Measurements from ENCODE around the gene CNN2. TPM values are rescaled to one million over a fixed set of nuclear protein-coding genes. Genes with fewer than 3 reads are reported as not detected.
A peak's percentile ranks its signal among the peaks of the same experiment; 100 is the strongest.

Gene CNN2
- total RNA-seq, 1 donor from 2014 or later: 223 TPM

DNA sequence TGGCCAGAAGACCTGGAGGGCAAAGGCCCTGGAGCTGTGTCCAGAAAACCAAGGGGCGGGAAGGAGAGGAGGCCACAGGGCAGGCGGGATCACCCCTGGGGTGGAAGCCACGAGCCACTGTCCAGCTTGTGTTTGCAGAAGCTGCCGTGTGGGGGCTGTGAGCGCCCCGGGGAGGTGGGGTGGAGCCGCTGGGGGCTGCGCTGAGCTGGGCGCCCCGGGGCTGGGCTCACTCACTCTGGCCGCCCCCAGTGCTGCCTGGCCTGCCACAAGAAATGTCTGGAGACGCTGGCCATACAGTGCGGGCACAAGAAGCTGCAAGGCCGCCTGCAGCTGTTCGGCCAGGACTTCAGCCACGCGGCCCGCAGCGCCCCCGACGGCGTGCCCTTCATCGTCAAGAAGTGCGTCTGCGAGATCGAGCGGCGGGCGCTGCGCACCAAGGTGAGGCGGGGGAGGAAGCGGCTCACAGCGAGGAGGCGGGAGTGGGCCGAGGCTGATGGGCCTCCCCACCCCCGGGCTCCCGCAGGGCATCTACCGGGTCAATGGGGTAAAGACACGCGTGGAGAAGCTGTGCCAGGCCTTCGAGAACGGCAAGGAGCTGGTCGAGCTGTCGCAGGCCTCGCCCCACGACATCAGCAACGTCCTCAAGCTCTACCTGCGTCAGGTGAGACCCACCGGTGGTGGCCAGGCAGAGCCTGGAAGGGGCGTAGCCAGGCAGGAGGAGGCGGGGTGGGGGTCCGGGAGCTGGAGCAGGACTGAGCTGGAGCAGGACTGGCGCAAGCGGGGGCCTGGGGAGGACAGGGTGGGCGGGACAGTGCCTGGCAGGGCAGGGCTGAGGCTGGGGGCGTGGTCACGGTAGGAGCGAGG lies 55.1 kb downstream of the CNN2 start:
- no peak for DNase-seq (ENCODE audit: low spot score)

GRCh38 chr19:1082165-1082927 lies 55.9 kb downstream of the CNN2 start:
- peak; percentile 88 for DNase-seq (ENCODE audit: low spot score)

- DNase-seq (ENCODE audit: low spot score): no peak
These were observed 56.8 kb downstream of the CNN2 start for GRCh38 chr19:1082928-1083816.

- no peak for DNase-seq (ENCODE audit: low spot score)
These were observed 57.8 kb downstream of the CNN2 start for GRCh38 chr19:1084024-1084868.

GRCh38 chr19:1085053-1085658 lies 58.7 kb downstream of the CNN2 start:
- DNase-seq (ENCODE audit: low spot score): no peak

GRCh38 chr19:1085676-1086442 lies 59.5 kb downstream of the CNN2 start:
- DNase-seq (ENCODE audit: low spot score): no peak

- DNase-seq (ENCODE audit: low spot score): no peak
These were observed 60.2 kb downstream of the CNN2 start for GRCh38 chr19:1086613-1087012.

- DNase-seq (ENCODE audit: low spot score): no peak
These were observed 61.5 kb downstream of the CNN2 start for GRCh38 chr19:1087813-1088415.

DNA sequence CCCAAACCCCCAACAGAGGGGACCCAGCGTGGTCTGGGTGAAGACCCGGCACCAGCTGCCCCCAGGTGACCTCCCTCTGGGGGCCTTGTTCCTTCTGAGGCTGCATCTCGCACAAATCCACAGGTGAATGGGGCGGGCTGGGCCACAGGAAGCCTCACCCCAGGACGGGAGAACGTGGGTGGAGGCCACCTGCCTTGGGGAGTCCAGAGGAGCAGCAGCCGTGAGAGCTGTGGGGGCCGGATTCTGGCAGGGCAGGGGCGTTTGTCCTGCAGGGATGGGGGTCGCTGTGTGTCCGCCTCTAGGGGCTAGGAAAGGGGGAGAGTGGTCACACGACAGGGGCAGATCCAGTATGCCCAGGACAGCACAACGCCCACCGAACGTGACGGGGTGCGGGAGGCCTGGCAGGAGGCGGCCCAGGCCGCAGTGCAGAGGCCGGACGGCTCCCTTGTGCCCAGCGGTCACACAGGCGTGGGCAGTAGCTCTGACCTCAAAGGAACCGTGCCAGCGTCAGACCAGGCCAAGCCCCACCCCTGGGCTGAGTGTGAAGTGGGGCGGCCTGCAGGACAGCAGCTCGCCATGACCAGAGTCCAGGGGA lies 62.1 kb downstream of the CNN2 start:
- no peak for DNase-seq (ENCODE audit: low spot score)

Other genes starting within 250 kb of the CNN2 start
- gene PTBP1, start 229.2 kb upstream of the CNN2 start, total RNA-seq: 374 TPM
- gene PLPPR3, start 204.7 kb upstream of the CNN2 start, total RNA-seq: not detected
- gene AZU1, start 198.8 kb upstream of the CNN2 start, total RNA-seq: not detected
- gene PRTN3, start 185.6 kb upstream of the CNN2 start, total RNA-seq: not detected
- 0.81 TPM for gene ELANE, start 174.3 kb upstream of the CNN2 start, total RNA-seq
- gene CFD, start 166.9 kb upstream of the CNN2 start, total RNA-seq: 139 TPM
- 63.7 TPM for gene MED16, start 133.4 kb upstream of the CNN2 start, total RNA-seq
- gene RNU6-9, start 133.1 kb upstream of the CNN2 start, total RNA-seq: not detected
- gene R3HDM4, start 113.4 kb upstream of the CNN2 start, total RNA-seq: 69.5 TPM
- gene KISS1R, start 109.3 kb upstream of the CNN2 start, total RNA-seq: not detected
- gene ARID3A, start 100.6 kb upstream of the CNN2 start, total RNA-seq: 8.4 TPM
- gene WDR18, start 42.3 kb upstream of the CNN2 start, total RNA-seq: 36.6 TPM
- not detected for gene GRIN3B, start 26.2 kb upstream of the CNN2 start, total RNA-seq
- 210 TPM for gene TMEM259, start 5.5 kb upstream of the CNN2 start, total RNA-seq
- gene RNU6-2, start 5.1 kb upstream of the CNN2 start, total RNA-seq: not detected
- 21.4 TPM for gene ABCA7, start 13.5 kb downstream of the CNN2 start, total RNA-seq
- gene ARHGAP45, start 40.6 kb downstream of the CNN2 start, total RNA-seq: 20.7 TPM
- 138 TPM for gene POLR2E, start 68.8 kb downstream of the CNN2 start, total RNA-seq
- gene GPX4, start 77.4 kb downstream of the CNN2 start, total RNA-seq: 213 TPM
- 122 TPM for gene SBNO2, start 147.7 kb downstream of the CNN2 start, total RNA-seq
- 51.2 TPM for gene STK11, start 179.2 kb downstream of the CNN2 start, total RNA-seq
- 0.73 TPM for gene CBARP, start 211.4 kb downstream of the CNN2 start, total RNA-seq
- 144 TPM for gene ATP5F1D, start 215.1 kb downstream of the CNN2 start, total RNA-seq
- gene MIDN, start 222.0 kb downstream of the CNN2 start, total RNA-seq: 121 TPM
- gene CIRBP, start 242.7 kb downstream of the CNN2 start, total RNA-seq: 524 TPM
- gene FAM174C, start 248.9 kb downstream of the CNN2 start, total RNA-seq: 47.5 TPM

All from ureter (tissue), 1 donor.